GM19193 (cell line): ENCODE data around the gene ACMSD.

Source experiments
- POLR2A ChIP-seq: IDR thresholded peaks from 4 replicates; pipeline ENCODE4 v1.6.1; 2011; ENCODE audit not compliant: insufficient read depth, insufficient read length; ENCODE audit errors: extremely low read depth

Gene ACMSD

DNA sequence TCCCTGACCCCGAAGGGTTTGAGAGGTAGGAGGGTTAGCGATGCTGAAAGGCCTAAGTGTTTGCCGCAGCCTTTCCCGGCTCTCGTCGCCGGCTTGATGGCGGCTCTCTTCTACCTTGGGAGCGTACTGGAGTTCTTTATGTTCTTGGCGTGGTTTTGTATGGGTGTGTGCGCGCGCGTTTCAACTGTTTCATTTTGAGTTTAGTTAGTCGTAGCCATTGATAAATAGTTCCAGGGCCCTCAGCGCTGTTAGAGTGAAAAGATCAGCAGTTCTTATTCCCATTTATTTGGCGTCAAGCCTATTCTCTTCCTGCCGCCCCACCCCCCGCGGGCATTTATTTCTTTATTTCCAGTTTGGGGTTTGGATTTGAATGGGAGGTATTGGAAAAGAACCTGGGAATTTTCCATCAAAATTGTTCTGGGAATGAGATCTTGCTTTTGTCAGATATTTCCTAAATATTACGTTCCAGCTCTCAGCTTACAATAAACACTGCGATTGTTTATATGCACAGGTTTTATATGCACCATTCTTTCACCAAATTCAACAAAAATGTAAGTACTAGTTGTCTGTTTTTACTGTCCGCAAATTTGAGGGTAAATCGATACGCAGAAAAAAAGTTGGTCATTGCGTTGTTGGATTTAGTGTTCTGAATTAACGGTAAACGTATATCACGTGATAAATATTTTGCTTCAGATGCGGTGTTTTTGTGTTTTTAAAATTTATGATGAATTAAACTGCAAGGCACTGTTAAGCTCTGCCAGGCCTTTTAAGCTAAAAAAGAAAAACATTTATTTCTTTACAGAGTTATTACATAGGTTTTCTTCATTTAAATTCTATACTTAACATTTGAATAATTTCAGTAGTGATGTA, 81.2 kb downstream of the ACMSD start:
- no peak for TF ChIP-seq POLR2A

DNA sequence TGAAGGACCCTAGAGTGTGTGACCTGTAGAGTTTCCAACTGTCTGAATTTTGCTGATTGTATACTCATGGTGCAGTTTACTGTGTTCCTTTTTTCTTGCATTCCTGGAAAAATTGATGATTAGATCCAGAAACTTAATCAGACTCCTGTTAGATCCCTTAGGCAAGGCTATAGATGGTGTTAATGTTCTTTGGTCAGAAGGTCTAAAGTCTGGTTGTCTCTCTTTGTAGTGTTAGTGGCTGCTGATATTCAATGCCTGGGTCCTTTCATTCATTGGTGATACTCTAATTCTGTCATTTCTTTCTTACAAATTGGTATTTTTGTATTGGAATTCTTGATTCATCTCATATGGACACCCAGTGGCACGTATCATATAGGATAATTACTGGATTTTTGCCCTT, 86.5 kb downstream of the ACMSD start:
- TF ChIP-seq POLR2A, result no peak

DNA sequence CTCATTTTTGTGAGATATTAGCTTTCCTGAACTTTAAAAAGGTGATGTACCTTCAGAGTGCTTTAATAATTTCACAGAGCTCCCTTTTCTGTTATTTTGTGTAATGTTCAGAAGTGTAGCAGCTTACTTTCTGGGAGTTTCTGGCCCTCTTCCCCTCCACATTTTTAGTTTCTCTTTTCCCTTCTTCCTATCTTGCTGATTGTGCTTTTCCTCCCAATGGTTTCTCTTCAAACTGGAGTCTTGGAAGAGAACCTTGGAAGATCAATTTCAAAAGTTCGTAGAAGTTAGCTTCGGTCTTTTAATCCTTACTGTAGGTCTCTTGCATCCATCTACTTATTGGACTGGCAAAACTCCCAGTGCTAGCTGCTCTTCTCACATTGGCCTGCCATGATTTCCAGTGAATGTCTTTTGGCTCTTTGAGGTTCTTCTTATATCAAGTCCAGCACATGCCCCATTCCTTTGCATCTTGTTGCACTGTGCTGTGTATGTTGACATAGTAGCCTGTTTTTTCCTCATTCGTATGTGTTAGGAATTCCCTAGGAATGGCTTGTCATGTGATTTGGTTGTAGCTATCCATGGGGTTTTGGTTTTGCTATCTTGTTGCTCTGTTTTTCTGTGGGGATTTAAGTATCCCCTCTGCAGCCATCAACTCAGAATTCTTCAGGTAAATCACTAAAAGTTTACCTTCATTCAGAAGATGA, 88.0 kb downstream of the ACMSD start:
- TF ChIP-seq POLR2A, result no peak

DNA sequence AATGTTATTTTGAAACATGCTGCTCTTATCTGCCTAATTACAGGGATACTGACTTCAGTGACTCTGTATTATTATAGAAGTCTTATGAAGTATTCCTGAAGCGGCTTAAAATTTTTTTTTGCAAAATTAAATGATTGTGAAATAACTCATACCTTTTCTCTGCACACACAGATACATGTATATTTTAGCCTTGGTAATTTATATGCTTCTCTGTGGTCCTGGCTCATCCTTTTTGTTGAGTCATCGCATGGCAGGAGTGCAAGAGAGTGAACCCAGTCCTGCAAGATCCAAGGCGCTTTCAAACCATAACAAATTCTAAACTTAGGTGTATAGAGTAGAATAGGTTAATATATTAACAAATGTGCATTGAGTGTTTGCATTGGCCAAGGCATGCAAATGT, 88.8 kb downstream of the ACMSD start:
- TF ChIP-seq POLR2A, result no peak

DNA sequence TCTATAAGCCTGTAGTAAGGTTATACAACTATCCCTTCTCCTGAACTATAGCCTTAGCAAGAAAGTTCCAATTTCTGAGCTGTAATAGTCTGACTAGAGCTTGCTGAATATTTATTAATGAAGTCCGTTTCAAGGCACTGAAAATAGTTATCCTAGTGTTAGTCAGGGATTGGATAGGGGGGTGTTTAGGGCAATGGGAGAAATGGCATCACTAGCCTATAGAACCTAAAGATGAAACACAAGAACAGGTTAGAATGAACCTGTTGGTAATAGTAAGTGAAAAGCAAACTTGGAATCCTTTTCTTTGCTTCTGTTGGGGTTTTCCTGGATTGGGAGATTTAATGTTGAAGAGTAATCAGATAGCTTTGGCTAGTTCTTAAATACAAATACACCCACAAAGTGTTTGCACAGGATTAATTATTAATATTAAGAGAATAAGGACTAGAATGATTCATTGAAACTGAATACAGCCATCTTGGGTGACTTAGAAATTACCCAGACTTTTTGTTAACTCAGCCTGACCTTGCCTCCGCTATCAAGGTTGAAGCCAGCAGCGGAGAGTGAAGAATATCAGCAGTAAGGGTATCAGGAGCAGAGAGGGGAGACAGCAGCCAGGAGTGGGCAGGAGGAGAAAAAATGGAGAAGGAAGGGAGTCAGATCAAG, 94.6 kb downstream of the ACMSD start:
- no peak for TF ChIP-seq POLR2A

DNA sequence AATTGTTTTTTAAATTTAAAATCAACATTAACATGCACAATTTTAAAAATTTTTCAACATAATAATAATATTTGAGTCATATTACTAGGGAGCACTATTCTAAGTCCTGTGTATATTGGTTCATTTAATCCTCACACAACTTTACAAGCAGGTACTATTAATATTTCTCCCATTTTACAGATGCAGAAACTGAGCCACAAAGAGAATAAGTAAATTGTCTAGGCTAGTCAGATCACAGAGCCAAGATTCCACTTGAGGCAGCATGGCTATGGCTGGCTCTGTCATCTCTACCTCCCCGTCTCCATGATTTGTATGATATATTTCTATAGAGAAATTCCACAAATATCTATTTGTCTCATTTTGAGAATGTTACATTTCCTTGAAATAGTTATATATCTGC, 95.3 kb downstream of the ACMSD start:
- no peak for TF ChIP-seq POLR2A

DNA sequence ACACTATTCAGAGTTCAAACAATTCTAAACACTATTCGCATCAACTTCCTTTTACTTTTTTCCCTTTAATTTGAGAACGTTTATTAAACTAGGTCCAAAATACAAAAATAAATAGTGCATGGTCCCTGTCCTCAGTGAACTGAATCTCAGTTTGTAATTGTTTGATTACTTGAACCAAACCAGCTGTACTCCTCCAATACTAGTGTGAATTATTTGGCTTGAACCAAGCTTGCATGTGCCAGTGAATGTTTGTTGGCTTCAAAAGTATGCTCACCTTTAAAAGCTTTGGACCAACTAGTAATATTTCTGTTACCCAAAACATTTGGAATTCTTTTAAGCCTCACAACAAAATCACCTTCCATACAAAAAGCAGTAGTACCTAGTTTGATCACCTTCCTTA, 95.7 kb downstream of the ACMSD start:
- no peak for TF ChIP-seq POLR2A

DNA sequence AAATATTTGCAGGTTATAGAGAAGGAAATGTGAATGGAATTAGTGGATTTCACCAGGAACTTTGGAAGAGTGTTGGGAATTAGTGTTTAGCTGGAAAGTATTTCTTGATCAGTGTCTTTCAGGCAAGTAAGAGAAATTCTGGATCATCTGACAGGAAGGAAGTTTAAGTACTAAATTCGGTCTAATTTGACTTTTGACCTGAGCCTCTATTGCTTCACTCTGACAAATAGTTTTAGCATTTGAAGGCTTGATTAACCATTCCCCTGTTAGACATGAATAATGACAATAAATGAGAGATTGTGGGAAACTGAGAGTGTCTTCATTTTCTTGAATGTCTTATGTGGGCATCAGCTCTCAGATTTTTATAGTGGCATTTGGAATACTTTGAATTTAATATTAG, 96.2 kb downstream of the ACMSD start:
- no peak for TF ChIP-seq POLR2A

DNA sequence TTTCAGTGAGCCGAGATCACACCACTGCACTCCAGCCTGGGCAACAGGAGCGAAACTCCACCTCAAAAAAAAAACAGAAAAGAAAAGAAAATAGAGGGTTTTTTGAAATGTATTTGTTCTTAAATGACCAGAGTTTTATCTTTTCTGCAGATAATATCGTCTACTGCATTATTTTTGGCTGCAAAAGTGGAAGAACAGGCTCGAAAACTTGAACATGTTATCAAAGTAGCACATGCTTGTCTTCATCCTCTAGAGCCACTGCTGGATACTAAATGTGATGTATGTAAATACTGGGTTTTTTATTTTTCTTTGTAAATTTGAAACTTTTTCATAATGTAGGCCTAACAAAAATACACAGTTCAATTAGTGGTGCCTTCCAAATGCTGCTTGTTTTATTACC, 98.3 kb downstream of the ACMSD start:
- no peak for TF ChIP-seq POLR2A

DNA sequence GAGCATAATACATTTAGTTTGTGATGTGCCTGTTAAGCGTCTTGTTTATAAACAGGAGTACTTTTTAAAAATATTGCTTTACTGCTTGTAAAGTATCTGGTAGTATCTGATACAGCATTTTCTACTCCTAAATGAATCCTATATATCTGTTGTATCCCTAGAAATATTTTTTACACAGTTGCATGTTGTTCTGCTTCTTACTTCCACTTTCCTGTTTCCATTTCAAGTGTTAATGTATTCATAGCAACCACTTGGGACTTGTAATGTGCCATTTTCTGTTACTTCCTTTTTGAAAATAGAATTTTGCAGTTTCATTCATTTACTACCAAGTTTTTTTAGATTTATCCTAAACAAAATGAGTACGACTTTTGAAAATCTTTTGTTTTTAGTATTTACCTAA, 105.1 kb downstream of the ACMSD start:
- no peak for TF ChIP-seq POLR2A

DNA sequence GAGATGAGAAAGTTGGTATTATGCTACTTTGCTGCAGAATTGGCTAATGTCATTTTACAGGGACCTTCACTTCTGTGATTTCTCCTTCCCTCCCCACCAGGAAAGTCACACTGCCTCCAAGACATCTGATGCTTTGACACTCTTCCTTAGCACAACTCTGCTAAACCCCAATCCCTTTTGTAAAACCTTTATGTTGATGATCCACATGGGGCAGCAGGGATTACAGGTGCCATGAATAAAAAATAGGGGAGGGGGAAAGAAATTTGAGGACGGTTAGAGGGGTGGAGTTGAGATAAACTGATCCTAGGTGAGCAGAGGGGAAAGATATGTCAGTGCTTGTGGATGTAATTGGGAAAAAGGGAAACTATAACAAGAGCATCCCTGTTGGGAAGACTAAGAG, 106.6 kb downstream of the ACMSD start:
- TF ChIP-seq POLR2A, result no peak

DNA sequence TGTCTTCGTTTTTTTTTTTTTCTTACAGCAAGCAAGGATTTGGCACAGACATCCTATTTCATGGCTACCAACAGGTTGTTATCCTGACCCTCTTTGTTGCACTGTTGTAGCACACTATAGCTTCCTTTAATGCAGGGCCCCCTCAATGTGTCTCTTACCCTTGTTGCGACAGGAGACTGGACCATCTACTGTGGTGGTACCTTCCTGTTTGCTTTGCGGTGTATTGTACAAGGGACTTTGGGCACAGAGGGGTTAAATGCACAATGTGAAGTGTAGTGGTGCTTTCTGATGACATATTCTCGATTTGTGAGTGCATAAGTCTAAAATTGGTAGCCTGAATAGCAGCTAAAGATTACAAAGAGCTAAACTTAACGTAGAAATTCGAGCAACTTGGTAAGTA, 107.7 kb downstream of the ACMSD start:
- TF ChIP-seq POLR2A, result no peak

DNA sequence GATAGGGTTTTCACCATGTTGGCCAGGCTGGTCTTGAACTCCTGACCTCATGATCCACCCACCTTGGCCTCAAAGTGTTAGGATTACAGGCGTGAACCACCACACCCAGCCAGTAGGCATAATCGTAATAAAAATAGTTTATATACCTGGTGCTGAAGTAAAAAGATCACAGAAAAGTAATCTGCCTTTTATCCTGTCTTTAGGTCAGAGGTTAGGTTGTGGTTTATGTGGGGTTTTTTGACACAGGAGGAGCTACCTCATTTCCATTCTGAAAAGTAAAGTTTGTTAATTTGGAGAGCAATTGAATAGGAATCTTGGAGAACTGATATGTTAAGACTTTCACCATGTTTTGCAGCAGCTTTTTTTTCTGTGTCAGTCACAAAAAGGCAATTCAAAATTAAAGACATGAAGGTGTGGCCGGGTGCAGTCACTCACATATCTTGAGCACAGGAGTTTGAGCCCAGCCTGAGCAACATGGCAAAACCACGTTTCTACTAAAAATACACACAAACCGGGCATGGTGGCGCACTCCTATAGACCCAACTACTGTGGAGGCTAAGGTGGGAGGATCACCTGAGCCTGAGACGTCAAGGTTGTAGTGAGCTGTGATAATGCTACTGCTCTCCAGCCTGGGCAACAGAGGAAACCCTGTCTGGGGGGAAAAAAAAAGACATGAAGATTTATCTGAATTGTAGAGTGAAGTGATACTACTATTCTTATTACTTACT, 111.7 kb downstream of the ACMSD start:
- no peak for TF ChIP-seq POLR2A

DNA sequence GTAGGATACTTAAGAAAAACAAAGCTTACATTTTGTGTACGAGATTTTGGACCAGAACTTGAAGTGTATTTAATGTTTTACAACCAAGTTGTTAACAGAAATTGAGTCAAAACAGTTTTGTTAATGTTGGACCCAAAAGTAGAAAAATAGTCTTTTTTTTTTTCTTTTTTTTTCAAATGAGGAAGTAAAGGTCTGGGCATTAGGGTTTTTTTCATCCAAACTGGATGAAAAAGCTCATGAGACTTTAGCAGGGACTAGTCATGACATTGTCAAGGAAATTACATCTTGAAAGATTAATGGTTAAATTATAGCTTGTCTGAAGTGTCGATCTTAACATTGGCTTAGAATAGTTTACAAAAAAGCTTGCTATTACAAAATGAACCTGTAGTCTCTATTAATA, 112.5 kb downstream of the ACMSD start:
- no peak for TF ChIP-seq POLR2A
